Measurements from ENCODE around the gene ZDHHC11B.
A peak's percentile ranks its signal among the peaks of the same experiment; 100 is the strongest.
"Not testable (repeated sequence)": the region's sequence is repeated elsewhere in the genome, so short reads cannot be mapped to it uniquely, and the experiment has no call there.

The ZDHHC11B gene

GRCh38 chr5:801472-801871, 16.9 kb upstream of the ZDHHC11B start:
- Histone ChIP-seq H3K9ac (ENCODE audit: low read length) (no peak overlapping the region), H3K4me1 (ENCODE audit: control insufficient read depth, insufficient read depth, low read length) (no peaks in the 10 kb centered on the region), H3K27me3 (ENCODE audit: control insufficient read depth, insufficient read depth, low read length) (no peaks in the 10 kb centered on the region), H3K36me3 (ENCODE audit: control insufficient read depth, insufficient read depth, low read length) (no peaks in the 10 kb centered on the region), H3K27ac (ENCODE audit: low read depth, low read length) (no peak overlapping the region), H3K4me3 (ENCODE audit: low read length) (no peak overlapping the region)

GRCh38 chr5:801055-801454, 16.5 kb upstream of the ZDHHC11B start:
- H3K4me1 ChIP-seq (ENCODE audit: control insufficient read depth, insufficient read depth, low read length); H3K9ac ChIP-seq (ENCODE audit: low read length); H3K4me3 ChIP-seq (ENCODE audit: low read length); H3K27ac ChIP-seq (ENCODE audit: low read depth, low read length); H3K27me3 ChIP-seq (ENCODE audit: control insufficient read depth, insufficient read depth, low read length); H3K36me3 ChIP-seq (ENCODE audit: control insufficient read depth, insufficient read depth, low read length): not testable (repeated sequence)

GRCh38 chr5:798505-799138, 14.1 kb upstream of the ZDHHC11B start:
- H3K27ac ChIP-seq (ENCODE audit: low read depth, low read length); H3K36me3 ChIP-seq (ENCODE audit: control insufficient read depth, insufficient read depth, low read length); H3K4me1 ChIP-seq (ENCODE audit: control insufficient read depth, insufficient read depth, low read length); H3K27me3 ChIP-seq (ENCODE audit: control insufficient read depth, insufficient read depth, low read length); H3K4me3 ChIP-seq (ENCODE audit: low read length); H3K9ac ChIP-seq (ENCODE audit: low read length): not testable (repeated sequence)

GRCh38 chr5:797986-798385, 13.5 kb upstream of the ZDHHC11B start:
- not testable (repeated sequence) for H3K4me1 ChIP-seq (ENCODE audit: control insufficient read depth, insufficient read depth, low read length); H3K27ac ChIP-seq (ENCODE audit: low read depth, low read length); H3K36me3 ChIP-seq (ENCODE audit: control insufficient read depth, insufficient read depth, low read length); H3K4me3 ChIP-seq (ENCODE audit: low read length); H3K9ac ChIP-seq (ENCODE audit: low read length); H3K27me3 ChIP-seq (ENCODE audit: control insufficient read depth, insufficient read depth, low read length)

- H3K4me1 ChIP-seq (ENCODE audit: control insufficient read depth, insufficient read depth, low read length); H3K9ac ChIP-seq (ENCODE audit: low read length); H3K36me3 ChIP-seq (ENCODE audit: control insufficient read depth, insufficient read depth, low read length); H3K27me3 ChIP-seq (ENCODE audit: control insufficient read depth, insufficient read depth, low read length); H3K27ac ChIP-seq (ENCODE audit: low read depth, low read length); H3K4me3 ChIP-seq (ENCODE audit: low read length): not testable (repeated sequence)
Observed at GRCh38 chr5:795873-796272, 11.3 kb upstream of the ZDHHC11B start.

- not testable (repeated sequence) for H3K4me3 ChIP-seq (ENCODE audit: low read length); H3K36me3 ChIP-seq (ENCODE audit: control insufficient read depth, insufficient read depth, low read length); H3K27me3 ChIP-seq (ENCODE audit: control insufficient read depth, insufficient read depth, low read length); H3K27ac ChIP-seq (ENCODE audit: low read depth, low read length); H3K9ac ChIP-seq (ENCODE audit: low read length); H3K4me1 ChIP-seq (ENCODE audit: control insufficient read depth, insufficient read depth, low read length)
Observed at GRCh38 chr5:794948-795347, 10.4 kb upstream of the ZDHHC11B start.

GRCh38 chr5:788703-789102, 4.2 kb upstream of the ZDHHC11B start:
- not testable (repeated sequence) for H3K27me3 ChIP-seq (ENCODE audit: control insufficient read depth, insufficient read depth, low read length); H3K27ac ChIP-seq (ENCODE audit: low read depth, low read length); H3K9ac ChIP-seq (ENCODE audit: low read length); H3K36me3 ChIP-seq (ENCODE audit: control insufficient read depth, insufficient read depth, low read length); H3K4me3 ChIP-seq (ENCODE audit: low read length); H3K4me1 ChIP-seq (ENCODE audit: control insufficient read depth, insufficient read depth, low read length)

- not testable (repeated sequence) for H3K4me1 ChIP-seq (ENCODE audit: control insufficient read depth, insufficient read depth, low read length); H3K4me3 ChIP-seq (ENCODE audit: low read length); H3K27ac ChIP-seq (ENCODE audit: low read depth, low read length); H3K9ac ChIP-seq (ENCODE audit: low read length); H3K36me3 ChIP-seq (ENCODE audit: control insufficient read depth, insufficient read depth, low read length); H3K27me3 ChIP-seq (ENCODE audit: control insufficient read depth, insufficient read depth, low read length)
Observed at GRCh38 chr5:787857-788233, 3.3 kb upstream of the ZDHHC11B start.

GRCh38 chr5:787224-787856, 2.8 kb upstream of the ZDHHC11B start:
- not testable (repeated sequence) for H3K4me1 ChIP-seq (ENCODE audit: control insufficient read depth, insufficient read depth, low read length); H3K36me3 ChIP-seq (ENCODE audit: control insufficient read depth, insufficient read depth, low read length); H3K9ac ChIP-seq (ENCODE audit: low read length)

GRCh38 chr5:785181-785705, 714 bp upstream of the ZDHHC11B start:
- H3K4me1 ChIP-seq (ENCODE audit: control insufficient read depth, insufficient read depth, low read length); H3K36me3 ChIP-seq (ENCODE audit: control insufficient read depth, insufficient read depth, low read length); H3K9ac ChIP-seq (ENCODE audit: low read length); H3K27ac ChIP-seq (ENCODE audit: low read depth, low read length); H3K27me3 ChIP-seq (ENCODE audit: control insufficient read depth, insufficient read depth, low read length): not testable (repeated sequence)
- peak overlapping the region; percentile 59 for H3K4me3 ChIP-seq (ENCODE audit: low read length)

More at GRCh38 chr5:787224-787856, 2.8 kb upstream of the ZDHHC11B start:
- not testable (repeated sequence) for H3K27ac ChIP-seq (ENCODE audit: low read depth, low read length); H3K4me3 ChIP-seq (ENCODE audit: low read length); H3K27me3 ChIP-seq (ENCODE audit: control insufficient read depth, insufficient read depth, low read length)

GRCh38 chr5:783881-784427, 575 bp downstream of the ZDHHC11B start:
- H3K4me1 ChIP-seq (ENCODE audit: control insufficient read depth, insufficient read depth, low read length); H3K27ac ChIP-seq (ENCODE audit: low read depth, low read length); H3K36me3 ChIP-seq (ENCODE audit: control insufficient read depth, insufficient read depth, low read length); H3K9ac ChIP-seq (ENCODE audit: low read length); H3K27me3 ChIP-seq (ENCODE audit: control insufficient read depth, insufficient read depth, low read length): not testable (repeated sequence)
- peak overlapping the region; percentile 69 for H3K4me3 ChIP-seq (ENCODE audit: low read length)

- peak overlapping the region; percentile 69 for H3K4me3 ChIP-seq (ENCODE audit: low read length)
- H3K36me3 ChIP-seq (ENCODE audit: control insufficient read depth, insufficient read depth, low read length); H3K27ac ChIP-seq (ENCODE audit: low read depth, low read length); H3K4me1 ChIP-seq (ENCODE audit: control insufficient read depth, insufficient read depth, low read length); H3K27me3 ChIP-seq (ENCODE audit: control insufficient read depth, insufficient read depth, low read length); H3K9ac ChIP-seq (ENCODE audit: low read length): not testable (repeated sequence)
Observed at GRCh38 chr5:783049-783802, 1.3 kb downstream of the ZDHHC11B start.

Data from rectal smooth muscle tissue (tissue), 1 donor.